HL-60 (cell line): Measurements from ENCODE around the gene MMAB.

ENCODE experiments used
- DNase-seq, 2 experiments: peaks; one replicate each; pipeline ENCODE4 v3.0.0-alpha.2; 2010 to 2020; ENCODE audit warnings: low read depth in 1 of 2, low spot score in 1 of 2
- H3K27ac ChIP-seq: fragments of 250-450 bp; sonication (Bioruptor Pico); replicated peaks from 2 replicates; pipeline ENCODE4 v1.5.1; 2020; ENCODE audit warnings: mild to moderate bottlenecking, moderate library complexity
- H3K27me3 ChIP-seq: fragments of 250-450 bp; sonication (Bioruptor Pico); 2 replicates; pipeline ENCODE4 v1.5.1; 2021; ENCODE audit warnings: mild to moderate bottlenecking, moderate library complexity; ENCODE audit not compliant: insufficient read depth, poor library complexity, severe bottlenecking
- H3K4me3 ChIP-seq: replicated peaks from 2 replicates; pipeline ENCODE4 v1.5.1; 2011; ENCODE audit warnings: mild to moderate bottlenecking, control low read depth, low read length; ENCODE audit not compliant: insufficient read depth
- GABPA ChIP-seq: IDR thresholded peaks from 2 replicates; pipeline ENCODE4 v1.6.1; 2012; ENCODE audit warnings: low read depth
- POLR2AphosphoS5 ChIP-seq: IDR thresholded peaks from 2 replicates; pipeline ENCODE4 v1.6.1; 2012; ENCODE audit warnings: low read depth
- SPI1 ChIP-seq: IDR thresholded peaks from 2 replicates; pipeline ENCODE4 v1.6.1; 2012; ENCODE audit warnings: low read depth, mild to moderate bottlenecking, borderline replicate concordance
- TF ChIP-seq, protein P1 (sequence below): IDR thresholded peaks from 2 replicates; pipeline ENCODE4 v1.6.1; 2012; ENCODE audit warnings: low read depth; ENCODE audit not compliant: insufficient replicate concordance
- TF ChIP-seq, protein P2 (sequence below): IDR thresholded peaks from one replicate; pipeline ENCODE4 v1.5.1; 2011; ENCODE audit warnings: low read length, control low read depth, inconsistent platforms; ENCODE audit not compliant: insufficient read depth

Gene MMAB

DNA sequence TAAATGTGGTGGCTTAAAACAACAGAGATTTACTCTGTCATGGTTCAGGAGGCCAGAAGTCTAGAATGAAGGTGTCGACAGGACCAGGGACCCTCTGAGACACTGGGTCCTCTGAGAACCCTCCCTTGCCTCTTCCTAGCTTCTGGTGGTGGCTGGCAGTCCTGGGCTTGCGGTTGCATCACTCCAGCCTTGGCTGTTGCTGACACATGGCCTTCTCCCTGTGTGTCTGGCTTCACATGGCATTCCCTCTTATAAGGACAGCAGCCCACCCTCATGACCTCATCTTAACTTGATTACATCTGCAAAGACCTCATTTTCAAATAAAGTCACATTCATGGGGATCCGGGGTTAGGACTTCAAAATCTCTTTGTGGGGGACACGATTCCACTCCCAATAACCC, 37.2 kb upstream of the MMAB start:
- TF ChIP-seq, protein P1, sequence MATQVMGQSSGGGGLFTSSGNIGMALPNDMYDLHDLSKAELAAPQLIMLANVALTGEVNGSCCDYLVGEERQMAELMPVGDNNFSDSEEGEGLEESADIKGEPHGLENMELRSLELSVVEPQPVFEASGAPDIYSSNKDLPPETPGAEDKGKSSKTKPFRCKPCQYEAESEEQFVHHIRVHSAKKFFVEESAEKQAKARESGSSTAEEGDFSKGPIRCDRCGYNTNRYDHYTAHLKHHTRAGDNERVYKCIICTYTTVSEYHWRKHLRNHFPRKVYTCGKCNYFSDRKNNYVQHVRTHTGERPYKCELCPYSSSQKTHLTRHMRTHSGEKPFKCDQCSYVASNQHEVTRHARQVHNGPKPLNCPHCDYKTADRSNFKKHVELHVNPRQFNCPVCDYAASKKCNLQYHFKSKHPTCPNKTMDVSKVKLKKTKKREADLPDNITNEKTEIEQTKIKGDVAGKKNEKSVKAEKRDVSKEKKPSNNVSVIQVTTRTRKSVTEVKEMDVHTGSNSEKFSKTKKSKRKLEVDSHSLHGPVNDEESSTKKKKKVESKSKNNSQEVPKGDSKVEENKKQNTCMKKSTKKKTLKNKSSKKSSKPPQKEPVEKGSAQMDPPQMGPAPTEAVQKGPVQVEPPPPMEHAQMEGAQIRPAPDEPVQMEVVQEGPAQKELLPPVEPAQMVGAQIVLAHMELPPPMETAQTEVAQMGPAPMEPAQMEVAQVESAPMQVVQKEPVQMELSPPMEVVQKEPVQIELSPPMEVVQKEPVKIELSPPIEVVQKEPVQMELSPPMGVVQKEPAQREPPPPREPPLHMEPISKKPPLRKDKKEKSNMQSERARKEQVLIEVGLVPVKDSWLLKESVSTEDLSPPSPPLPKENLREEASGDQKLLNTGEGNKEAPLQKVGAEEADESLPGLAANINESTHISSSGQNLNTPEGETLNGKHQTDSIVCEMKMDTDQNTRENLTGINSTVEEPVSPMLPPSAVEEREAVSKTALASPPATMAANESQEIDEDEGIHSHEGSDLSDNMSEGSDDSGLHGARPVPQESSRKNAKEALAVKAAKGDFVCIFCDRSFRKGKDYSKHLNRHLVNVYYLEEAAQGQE = no peak
- TF ChIP-seq, protein P2, sequence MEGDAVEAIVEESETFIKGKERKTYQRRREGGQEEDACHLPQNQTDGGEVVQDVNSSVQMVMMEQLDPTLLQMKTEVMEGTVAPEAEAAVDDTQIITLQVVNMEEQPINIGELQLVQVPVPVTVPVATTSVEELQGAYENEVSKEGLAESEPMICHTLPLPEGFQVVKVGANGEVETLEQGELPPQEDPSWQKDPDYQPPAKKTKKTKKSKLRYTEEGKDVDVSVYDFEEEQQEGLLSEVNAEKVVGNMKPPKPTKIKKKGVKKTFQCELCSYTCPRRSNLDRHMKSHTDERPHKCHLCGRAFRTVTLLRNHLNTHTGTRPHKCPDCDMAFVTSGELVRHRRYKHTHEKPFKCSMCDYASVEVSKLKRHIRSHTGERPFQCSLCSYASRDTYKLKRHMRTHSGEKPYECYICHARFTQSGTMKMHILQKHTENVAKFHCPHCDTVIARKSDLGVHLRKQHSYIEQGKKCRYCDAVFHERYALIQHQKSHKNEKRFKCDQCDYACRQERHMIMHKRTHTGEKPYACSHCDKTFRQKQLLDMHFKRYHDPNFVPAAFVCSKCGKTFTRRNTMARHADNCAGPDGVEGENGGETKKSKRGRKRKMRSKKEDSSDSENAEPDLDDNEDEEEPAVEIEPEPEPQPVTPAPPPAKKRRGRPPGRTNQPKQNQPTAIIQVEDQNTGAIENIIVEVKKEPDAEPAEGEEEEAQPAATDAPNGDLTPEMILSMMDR = no peak
- TF ChIP-seq POLR2AphosphoS5 (no peak), GABPA (no peak), SPI1 (no peak)
- Histone ChIP-seq H3K4me3 (no peak overlapping the region), H3K27ac (no peak overlapping the region), H3K27me3 (peaks cover 5% of the 10 kb centered on the region)
- DNase-seq = no peak

DNA sequence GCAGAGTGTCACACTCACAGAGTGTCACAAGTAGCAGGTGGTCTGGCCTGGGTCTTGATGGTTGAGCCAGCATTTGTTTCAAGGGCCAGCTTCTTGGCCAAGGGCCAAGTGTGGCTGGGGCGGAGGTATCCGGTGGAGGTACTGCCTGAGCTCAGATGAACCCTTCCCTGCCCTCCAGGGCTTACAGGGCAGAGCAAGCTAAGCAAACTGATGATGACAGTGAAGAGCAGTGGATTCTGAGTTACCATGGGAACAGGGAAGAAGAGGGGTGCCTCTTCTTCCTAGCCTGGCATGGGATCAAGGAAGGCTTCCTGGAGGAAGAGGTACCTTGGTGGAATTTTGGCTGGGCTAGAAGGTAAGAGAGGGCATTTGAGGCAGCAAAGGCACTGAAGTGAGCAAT, 36.0 kb upstream of the MMAB start:
- Histone ChIP-seq H3K27ac (no peak overlapping the region), H3K4me3 (no peak overlapping the region), H3K27me3 (no peaks in the 10 kb centered on the region)
- TF ChIP-seq, protein P2 = no peak
- no peak for TF ChIP-seq GABPA
- TF ChIP-seq POLR2AphosphoS5 = no peak
- no peak for TF ChIP-seq SPI1
- TF ChIP-seq, protein P1 = no peak
- no peak for DNase-seq

DNA sequence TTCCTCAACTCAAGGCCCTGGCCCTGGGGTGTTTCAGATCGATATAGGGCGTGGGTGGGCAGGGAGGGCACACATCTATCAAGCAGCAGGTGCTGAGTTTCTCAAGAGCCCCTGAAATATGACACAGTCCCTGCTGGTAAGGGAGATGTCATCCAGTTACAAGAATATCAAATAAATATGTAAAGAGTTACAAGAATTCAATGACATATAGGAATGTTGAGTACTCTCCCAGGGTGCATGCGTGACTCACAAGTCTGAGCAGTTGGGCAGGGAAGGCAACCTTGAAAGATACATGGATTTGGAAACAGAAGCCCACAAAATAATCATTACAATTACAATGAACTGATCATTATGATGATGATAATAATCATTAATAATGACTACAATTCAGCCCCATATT, 35.5 kb upstream of the MMAB start:
- no peak for DNase-seq
- TF ChIP-seq GABPA (no peak), SPI1 (no peak), POLR2AphosphoS5 (no peak)
- TF ChIP-seq, protein P2 = no peak
- TF ChIP-seq, protein P1 = no peak
- Histone ChIP-seq H3K27me3 (no peaks in the 10 kb centered on the region), H3K4me3 (no peak overlapping the region), H3K27ac (no peak overlapping the region)
